Mucosa of descending colon (tissue), 3 donors: Measurements from ENCODE around the gene DCT. TPM values are rescaled to one million over a fixed set of nuclear protein-coding genes. Genes with fewer than 3 reads are reported as not detected.

Source experiments
- ATAC-seq: fragments of 200-7000 bp; cut with Tn5 transposase; one replicate; pipeline ENCODE4 v1.9.1; 2020; ENCODE audit warnings: mild to moderate bottlenecking, moderate library complexity
- DNase-seq, 3 donors: peaks; one replicate each; pipeline ENCODE4 v3.0.0-alpha.2; 2020
- H3K36me3 ChIP-seq: fragments of 200-600 bp; one replicate; pipeline ENCODE4 v1.8.0; 2021; ENCODE audit warnings: low read depth, mild to moderate bottlenecking
- H3K4me1 ChIP-seq: fragments of 200-600 bp; one replicate; pipeline ENCODE4 v1.8.0; 2021; ENCODE audit warnings: low read depth, mild to moderate bottlenecking
- H3K4me3 ChIP-seq: fragments of 200-600 bp; one replicate; pipeline ENCODE4 v1.8.0; 2021; ENCODE audit warnings: mild to moderate bottlenecking
- H3K9me3 ChIP-seq: fragments of 200-600 bp; one replicate; pipeline ENCODE4 v1.8.0; 2021; ENCODE audit warnings: mild to moderate bottlenecking
- CTCF ChIP-seq: fragments of 200-600 bp; IDR thresholded peaks from one replicate; pipeline ENCODE4 v1.8.0; 2022; ENCODE audit warnings: antibody characterized with exemption, mild to moderate bottlenecking
- intact Hi-C, 2 donors: fragments of 100-400 bp; cut with DNase I in 1 of 2; cut with micrococcal nuclease in 1 of 2; formaldehyde crosslinking; loops; one replicate each; pipeline versions ENCODE4 v1.11.0 to v1.11.1; 2022; cut with DNase I, micrococcal nuclease
- total RNA-seq, 3 donors: library from RNA; stranded (reverse); fragmentation: NEBNext Ultra II Directional in 2 of 3; extraction: Animal tissue kit (Norgen Biotek cat#: 25700) in 2 of 3; gene quantifications; one replicate each; pipeline versions ENCODE4 v1.2.1 to v1.2.4, GENCODE V29; 2021 to 2023
- donor health status: DM: no; HTN: no; CAD: no; lungs with moderate emphysema.
- donor health status: DM: no; HTN: no; CAD: no.
- donor health status: DM: no; HTN: yes; CAD: no.

The DCT gene
- total RNA-seq, 3 donors from 2014 or later, result 0.10 to 0.95 TPM; not detected in 1

GRCh38 chr13:94478913-94479312, 569 bp downstream of the DCT start:
- Histone ChIP-seq H3K9me3 (no peaks in the 10 kb centered on the region), H3K4me3 (no peak overlapping the region), H3K4me1 (no peaks in the 10 kb centered on the region), H3K36me3 (no peaks in the 10 kb centered on the region)
- intact Hi-C loops, result no loop called here
- DNase-seq (no peak), ATAC-seq (no peak)
- TF ChIP-seq CTCF, result no peak

GRCh38 chr13:94470126-94470525, 9.4 kb downstream of the DCT start:
- DNase-seq (no peak), ATAC-seq (no peak)
- Histone ChIP-seq H3K4me1 (no peaks in the 10 kb centered on the region), H3K9me3 (no peaks in the 10 kb centered on the region), H3K36me3 (no peaks in the 10 kb centered on the region), H3K4me3 (no peak overlapping the region)
- intact Hi-C loops, result no loop called here
- no peak for TF ChIP-seq CTCF

- no peaks in the 10 kb centered on the region for H3K9me3 ChIP-seq
- H3K4me1 ChIP-seq, result no peaks in the 10 kb centered on the region
- no peak for ATAC-seq
- intact Hi-C loops, result no loop called here
- DNase-seq, result no peak
- H3K36me3 ChIP-seq, result no peaks in the 10 kb centered on the region
- no peak for TF ChIP-seq CTCF
- no peak overlapping the region for H3K4me3 ChIP-seq
Measured at GRCh38 chr13:94464771-94465170, 14.7 kb downstream of the DCT start.

- intact Hi-C loops, result no loop called here
- ATAC-seq, result no peak
Measured at GRCh38 chr13:94462670-94463069, 16.8 kb downstream of the DCT start.

GRCh38 chr13:94459116-94459515, 20.4 kb downstream of the DCT start:
- Histone ChIP-seq H3K9me3 (no peaks in the 10 kb centered on the region), H3K4me3 (no peak overlapping the region), H3K36me3 (no peaks in the 10 kb centered on the region), H3K4me1 (no peaks in the 10 kb centered on the region)
- DNase-seq (no peak), ATAC-seq (no peak)
- no peak for TF ChIP-seq CTCF
- intact Hi-C loops, result no loop called here

More at GRCh38 chr13:94462670-94463069, 16.8 kb downstream of the DCT start:
- H3K4me3 ChIP-seq, result no peak overlapping the region
- no peaks in the 10 kb centered on the region for H3K36me3 ChIP-seq
- no peaks in the 10 kb centered on the region for H3K4me1 ChIP-seq
- DNase-seq, result no peak
- no peak for TF ChIP-seq CTCF
- no peaks in the 10 kb centered on the region for H3K9me3 ChIP-seq

GRCh38 chr13:94455414-94455813, 24.1 kb downstream of the DCT start:
- TF ChIP-seq CTCF, result no peak
- ATAC-seq (no peak), DNase-seq (no peak)
- Histone ChIP-seq H3K4me3 (no peak overlapping the region), H3K9me3 (no peaks in the 10 kb centered on the region), H3K36me3 (no peaks in the 10 kb centered on the region), H3K4me1 (no peaks in the 10 kb centered on the region)
- intact Hi-C loops, result no loop called here
